Measurements from ENCODE around the gene ANKK1.

The ANKK1 gene

GRCh38 chr11:113393501-113393985, 6.0 kb downstream of the ANKK1 start:
- TF ChIP-seq CTCF (IDR thresholded peaks at IDR 0.05; ENCODE audit: low read depth, low read length) = no peak
- no peak overlapping the region for H3K27ac ChIP-seq

DNA sequence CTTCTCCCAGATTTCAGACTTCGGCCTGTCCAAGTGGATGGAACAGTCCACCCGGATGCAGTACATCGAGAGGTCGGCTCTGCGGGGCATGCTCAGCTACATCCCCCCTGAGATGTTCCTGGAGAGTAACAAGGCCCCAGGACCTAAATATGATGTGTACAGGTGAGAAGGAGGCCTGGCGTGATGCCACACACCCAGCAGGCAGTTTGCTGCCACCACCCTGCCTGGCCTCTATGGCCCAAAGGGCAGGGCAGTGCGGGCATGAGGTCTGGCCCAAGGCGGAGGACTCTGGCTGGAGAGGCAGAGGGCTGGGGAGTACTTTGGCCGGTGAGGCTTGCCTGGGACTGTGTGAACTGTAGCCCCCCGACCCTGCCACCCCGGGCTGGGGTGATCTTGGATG, 7.3 kb downstream of the ANKK1 start:
- no peak overlapping the region for H3K4me3 ChIP-seq (ENCODE audit: low read depth, low read length)
- H3K27ac ChIP-seq = no peak overlapping the region
- TF ChIP-seq CTCF (IDR thresholded peaks at IDR 0.05; ENCODE audit: low read depth, low read length) = no peak
- H3K27me3 ChIP-seq (ENCODE audit: insufficient read depth, low read depth, severe bottlenecking) = peaks cover 8% of the 10 kb centered on the region
- no peaks in the 10 kb centered on the region for H3K36me3 ChIP-seq
- DNase-seq = no peak
- H3K9me3 ChIP-seq (ENCODE audit: severe bottlenecking) = no peaks in the 10 kb centered on the region

More at GRCh38 chr11:113393501-113393985, 6.0 kb downstream of the ANKK1 start:
- H3K4me3 ChIP-seq (ENCODE audit: low read depth, low read length) = no peak overlapping the region
- H3K9me3 ChIP-seq (ENCODE audit: severe bottlenecking) = no peaks in the 10 kb centered on the region
- H3K27me3 ChIP-seq (ENCODE audit: insufficient read depth, low read depth, severe bottlenecking) = peaks cover 8% of the 10 kb centered on the region
- DNase-seq = no peak
- H3K36me3 ChIP-seq = no peaks in the 10 kb centered on the region

DNA sequence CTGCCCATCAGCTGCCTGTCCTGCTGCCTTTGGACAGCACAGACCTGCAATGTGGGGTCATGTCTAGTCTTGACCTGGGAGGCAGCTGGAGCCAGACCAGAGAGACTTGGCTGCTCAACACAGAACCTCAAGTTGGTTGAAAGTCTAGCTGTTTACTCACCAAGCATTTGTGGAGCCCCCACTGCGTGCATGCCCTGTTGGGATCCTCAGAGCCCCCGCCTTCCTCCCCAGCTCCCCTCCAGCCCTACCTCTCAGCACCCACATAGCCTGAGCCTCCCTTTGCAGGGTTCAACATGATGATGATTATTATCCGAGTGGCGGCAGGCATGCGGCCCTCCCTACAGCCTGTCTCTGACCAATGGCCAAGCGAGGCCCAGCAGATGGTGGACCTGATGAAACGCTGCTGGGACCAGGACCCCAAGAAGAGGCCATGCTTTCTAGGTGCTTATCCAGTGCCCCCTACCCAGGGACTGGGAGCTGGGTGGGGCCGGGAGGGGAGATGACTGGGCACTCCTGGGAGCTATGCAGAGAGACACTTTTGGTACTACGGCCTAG, 8.3 kb downstream of the ANKK1 start:
- no peak for TF ChIP-seq CTCF (IDR thresholded peaks at IDR 0.05; ENCODE audit: low read depth, low read length)
- no peak overlapping the region for H3K4me3 ChIP-seq (ENCODE audit: low read depth, low read length)

GRCh38 chr11:113396690-113397089, 9.1 kb downstream of the ANKK1 start:
- Histone ChIP-seq H3K4me3 (ENCODE audit: low read depth, low read length) (no peak overlapping the region), H3K9me3 (ENCODE audit: severe bottlenecking) (no peaks in the 10 kb centered on the region), H3K36me3 (no peaks in the 10 kb centered on the region), H3K27ac (no peak overlapping the region), H3K27me3 (ENCODE audit: insufficient read depth, low read depth, severe bottlenecking) (peaks cover 6% of the 10 kb centered on the region)
- no peak for DNase-seq
- no peak for TF ChIP-seq CTCF (IDR thresholded peaks at IDR 0.05; ENCODE audit: low read depth, low read length)

More for the DNA sequence above, 8.3 kb downstream of the ANKK1 start:
- DNase-seq = no peak
- Histone ChIP-seq H3K9me3 (ENCODE audit: severe bottlenecking) (no peaks in the 10 kb centered on the region), H3K36me3 (no peaks in the 10 kb centered on the region), H3K27me3 (ENCODE audit: insufficient read depth, low read depth, severe bottlenecking) (peaks cover 8% of the 10 kb centered on the region), H3K27ac (no peak overlapping the region)

DNA sequence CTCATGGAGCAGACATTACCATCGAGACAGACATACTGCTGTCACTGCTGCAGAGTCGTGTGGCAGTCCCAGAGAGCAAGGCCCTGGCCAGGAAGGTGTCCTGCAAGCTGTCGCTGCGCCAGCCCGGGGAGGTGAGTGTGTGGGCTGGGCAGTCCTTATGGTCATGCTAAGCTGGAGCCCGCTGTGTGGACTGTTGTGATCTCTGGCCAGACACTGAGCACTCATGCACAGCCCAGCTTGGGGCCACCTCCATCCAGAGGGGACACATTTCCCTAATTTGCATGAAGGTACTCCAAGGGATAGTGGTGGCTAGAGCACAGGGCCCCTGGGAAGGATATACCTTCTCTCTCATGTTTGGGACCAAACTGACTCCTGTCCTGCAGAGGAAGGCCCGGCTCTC, 9.6 kb downstream of the ANKK1 start:
- H3K27me3 ChIP-seq (ENCODE audit: insufficient read depth, low read depth, severe bottlenecking) = peaks cover 4% of the 10 kb centered on the region
- no peak for TF ChIP-seq CTCF (IDR thresholded peaks at IDR 0.05; ENCODE audit: low read depth, low read length)

GRCh38 chr11:113397821-113398220, 10.2 kb downstream of the ANKK1 start:
- no peak for TF ChIP-seq CTCF (IDR thresholded peaks at IDR 0.05; ENCODE audit: low read depth, low read length)
- no peak overlapping the region for H3K27ac ChIP-seq
- H3K9me3 ChIP-seq (ENCODE audit: severe bottlenecking) = no peaks in the 10 kb centered on the region
- DNase-seq = no peak
- H3K36me3 ChIP-seq = no peaks in the 10 kb centered on the region
- no peak overlapping the region for H3K4me3 ChIP-seq (ENCODE audit: low read depth, low read length)
- peaks cover 4% of the 10 kb centered on the region for H3K27me3 ChIP-seq (ENCODE audit: insufficient read depth, low read depth, severe bottlenecking)

More for the DNA sequence above, 9.6 kb downstream of the ANKK1 start:
- H3K4me3 ChIP-seq (ENCODE audit: low read depth, low read length) = no peak overlapping the region
- H3K27ac ChIP-seq = no peak overlapping the region
- H3K36me3 ChIP-seq = no peaks in the 10 kb centered on the region
- DNase-seq = peak; percentile 42
- H3K9me3 ChIP-seq (ENCODE audit: severe bottlenecking) = no peaks in the 10 kb centered on the region

Measured in WERI-Rb-1 (cell line).